AG09319 (cell line): ENCODE results near the gene PCSK2.

Source experiments
- DNase-seq: peaks from one replicate; pipeline ENCODE4 v3.0.0-alpha.2; 2010; ENCODE audit warnings: low read depth; ENCODE audit errors: extremely low read depth
- CTCF ChIP-seq: IDR thresholded peaks from 2 replicates; pipeline ENCODE4 v1.5.1; 2011; ENCODE audit warnings: low read depth, mild to moderate bottlenecking, inconsistent platforms, low read length, moderate library complexity

The PCSK2 gene

GRCh38 chr20:17518339-17519052 lies 291.7 kb downstream of the PCSK2 start:
- no peak for TF ChIP-seq CTCF
- no peak for DNase-seq

GRCh38 chr20:17519606-17520285 lies 292.9 kb downstream of the PCSK2 start:
- DNase-seq: no peak
- no peak for TF ChIP-seq CTCF

GRCh38 chr20:17520583-17520982 lies 293.7 kb downstream of the PCSK2 start:
- DNase-seq: no peak
- no peak for TF ChIP-seq CTCF

GRCh38 chr20:17522528-17522927 lies 295.7 kb downstream of the PCSK2 start:
- no peak for DNase-seq

GRCh38 chr20:17523326-17523725 lies 296.5 kb downstream of the PCSK2 start:
- no peak for TF ChIP-seq CTCF
- no peak for DNase-seq

More at GRCh38 chr20:17522528-17522927, 295.7 kb downstream of the PCSK2 start:
- no peak for TF ChIP-seq CTCF

- TF ChIP-seq CTCF: no peak
- no peak for DNase-seq
These were observed 297.7 kb downstream of the PCSK2 start for GRCh38 chr20:17524560-17524959.

GRCh38 chr20:17525132-17525531 lies 298.3 kb downstream of the PCSK2 start:
- TF ChIP-seq CTCF: no peak
- DNase-seq: no peak
